C1 segment of cervical spinal cord (tissue), 14 donors: ENCODE results near the gene PTPRU.

Source experiments
- DNase-seq, 14 donors: peaks; one replicate each; lab custom pipeline; 2025; lab: John Stamatoyannopoulos, UW

Gene PTPRU

GRCh38 chr1:29332204-29332603 lies 95.9 kb downstream of the PTPRU start:
- DNase-seq = no peak

GRCh38 chr1:29333008-29333407 lies 96.7 kb downstream of the PTPRU start:
- DNase-seq = no peak

GRCh38 chr1:29335573-29335972 lies 99.3 kb downstream of the PTPRU start:
- DNase-seq = no peak

- no peak for DNase-seq
Observed at GRCh38 chr1:29338908-29339575, 102.7 kb downstream of the PTPRU start.

- DNase-seq = no peak
Observed at GRCh38 chr1:29341936-29342335, 105.6 kb downstream of the PTPRU start.

GRCh38 chr1:29342351-29342750 lies 106.0 kb downstream of the PTPRU start:
- no peak for DNase-seq

- no peak for DNase-seq
Observed at GRCh38 chr1:29342983-29343382, 106.7 kb downstream of the PTPRU start.

- DNase-seq = no peak
Observed at GRCh38 chr1:29343476-29343875, 107.2 kb downstream of the PTPRU start.

GRCh38 chr1:29343908-29344307 lies 107.6 kb downstream of the PTPRU start:
- DNase-seq = no peak

- DNase-seq = no peak
Observed at GRCh38 chr1:29344336-29344735, 108.0 kb downstream of the PTPRU start.

GRCh38 chr1:29346576-29346975 lies 110.3 kb downstream of the PTPRU start:
- no peak for DNase-seq

- no peak for DNase-seq
Observed at GRCh38 chr1:29349871-29350491, 113.7 kb downstream of the PTPRU start.

- no peak for DNase-seq
Observed at GRCh38 chr1:29352719-29353420, 116.5 kb downstream of the PTPRU start.

GRCh38 chr1:29354511-29355098 lies 118.3 kb downstream of the PTPRU start:
- no peak for DNase-seq

- no peak for DNase-seq
Observed at GRCh38 chr1:29355375-29355774, 119.1 kb downstream of the PTPRU start.

- no peak for DNase-seq
Observed at GRCh38 chr1:29356663-29357062, 120.3 kb downstream of the PTPRU start.

- no peak for DNase-seq
Observed at GRCh38 chr1:29357452-29357851, 121.1 kb downstream of the PTPRU start.

- DNase-seq = no peak
Observed at GRCh38 chr1:29358183-29358582, 121.9 kb downstream of the PTPRU start.

GRCh38 chr1:29360768-29361167 lies 124.4 kb downstream of the PTPRU start:
- DNase-seq = no peak

GRCh38 chr1:29361686-29362085 lies 125.4 kb downstream of the PTPRU start:
- DNase-seq = no peak

GRCh38 chr1:29362116-29362515 lies 125.8 kb downstream of the PTPRU start:
- DNase-seq = no peak

GRCh38 chr1:29362764-29363163 lies 126.4 kb downstream of the PTPRU start:
- no peak for DNase-seq

GRCh38 chr1:29363536-29363935 lies 127.2 kb downstream of the PTPRU start:
- DNase-seq = no peak
